WTC11 (cell line): ENCODE data around the gene XDH. TPM values are rescaled to one million over a fixed set of nuclear protein-coding genes. Genes with fewer than 3 reads are reported as not detected.

Source experiments
- ATAC-seq: fragments of 200-7000 bp; cut with Tn5 transposase; 2 replicates; pipeline ENCODE4 v1.10.0; 2021; ENCODE audit warnings: mild to moderate bottlenecking, moderate library complexity
- CTCF ChIA-PET: fragments of 300-600 bp; sonication (Branson Sonifier 250); formaldehyde crosslinking; loops from one replicate; lab custom pipeline; 2021; ENCODE audit warnings: antibody characterized with exemption; lab: Charles Lee
- POLR2A ChIA-PET: fragments of 350-600 bp; sonication (Branson Sonifier 250); formaldehyde crosslinking; loops from one replicate; lab custom pipeline; 2021; ENCODE audit warnings: antibody characterized with exemption; lab: Charles Lee
- DNase-seq: peaks from one replicate; pipeline ENCODE4 v3.0.0; 2021; ENCODE audit warnings: low spot score
- H3K27ac Mint-ChIP-seq: 2 replicates; pipeline ENCODE4 v1.8.0; 2021; ENCODE audit warnings: mixed read lengths
- H3K27me3 Mint-ChIP-seq: 2 replicates; pipeline ENCODE4 v1.8.0; 2021; ENCODE audit warnings: low read depth, mild to moderate bottlenecking, moderate library complexity, mixed read lengths
- H3K36me3 Mint-ChIP-seq: 2 replicates; pipeline ENCODE4 v1.8.0; 2021; ENCODE audit warnings: mixed read lengths
- H3K4me1 Mint-ChIP-seq: 2 replicates; pipeline ENCODE4 v1.8.0; 2022; ENCODE audit warnings: mixed read lengths
- H3K4me3 Mint-ChIP-seq: 2 replicates; pipeline ENCODE4 v1.8.0; 2021; ENCODE audit warnings: mild to moderate bottlenecking, moderate library complexity, mixed read lengths
- H3K9me3 Mint-ChIP-seq: 2 replicates; pipeline ENCODE4 v1.8.0; 2021; ENCODE audit warnings: mixed read lengths
- CREM ChIP-seq: sonication (generic); formaldehyde crosslinking; IDR thresholded peaks from 2 replicates; pipeline ENCODE4 v1.8.1; 2022; ENCODE audit warnings: mild to moderate bottlenecking, missing genetic modification reagents, moderate library complexity
- ESRRA ChIP-seq: sonication (generic); formaldehyde crosslinking; IDR thresholded peaks from 2 replicates; pipeline ENCODE4 v1.8.1; 2022; ENCODE audit warnings: mild to moderate bottlenecking, missing genetic modification reagents, borderline replicate concordance
- FOXJ3 ChIP-seq: sonication (generic); formaldehyde crosslinking; IDR thresholded peaks from 2 replicates; pipeline ENCODE4 v1.9.0; 2021; ENCODE audit warnings: missing genetic modification reagents, mild to moderate bottlenecking, borderline replicate concordance
- GABPB1 ChIP-seq: sonication (generic); formaldehyde crosslinking; IDR thresholded peaks from 2 replicates; pipeline ENCODE4 v1.8.1; 2023; ENCODE audit warnings: mild to moderate bottlenecking, missing genetic modification reagents
- JUN ChIP-seq: sonication (generic); formaldehyde crosslinking; IDR thresholded peaks from 2 replicates; pipeline ENCODE4 v1.8.0; 2023; ENCODE audit warnings: mild to moderate bottlenecking, missing genetic modification reagents
- NFYB ChIP-seq: sonication (generic); formaldehyde crosslinking; conservative IDR thresholded peaks from 2 replicates; pipeline ENCODE4 v1.8.0; 2022; ENCODE audit warnings: low read depth, missing genetic modification reagents
- NR3C1 ChIP-seq: sonication (generic); formaldehyde crosslinking; conservative IDR thresholded peaks from 2 replicates; pipeline ENCODE4 v1.8.1; 2023; ENCODE audit warnings: low read depth, mild to moderate bottlenecking, missing genetic modification reagents
- RELA ChIP-seq: sonication (generic); formaldehyde crosslinking; IDR thresholded peaks from 2 replicates; pipeline ENCODE4 v1.8.1; 2022; ENCODE audit warnings: missing genetic modification reagents, mild to moderate bottlenecking, borderline replicate concordance
- SP1 ChIP-seq: sonication (generic); formaldehyde crosslinking; conservative IDR thresholded peaks from 2 replicates; pipeline ENCODE4 v1.8.1; 2022; ENCODE audit warnings: missing genetic modification reagents
- TEAD4 ChIP-seq: sonication (generic); formaldehyde crosslinking; IDR thresholded peaks from 2 replicates; pipeline ENCODE4 v1.8.0; 2022; ENCODE audit warnings: mild to moderate bottlenecking, missing genetic modification reagents
- ZNF263 ChIP-seq: sonication (generic); formaldehyde crosslinking; IDR thresholded peaks from 2 replicates; pipeline ENCODE4 v1.8.1; 2022; ENCODE audit warnings: low read depth, mild to moderate bottlenecking, moderate library complexity, missing genetic modification reagents
- ZNF317 ChIP-seq: sonication (generic); formaldehyde crosslinking; IDR thresholded peaks from 2 replicates; pipeline ENCODE4 v1.8.1; 2023; ENCODE audit warnings: low read depth, mild to moderate bottlenecking, moderate library complexity, missing genetic modification reagents, borderline replicate concordance
- ZNF425 ChIP-seq: fragments of 250-450 bp; sonication (Bioruptor Pico); conservative IDR thresholded peaks from 2 replicates; pipeline ENCODE4 v1.9.0; 2021; ENCODE audit warnings: mild to moderate bottlenecking
- ZSCAN18 ChIP-seq: fragments of 250-450 bp; sonication (Bioruptor Pico); IDR thresholded peaks from 2 replicates; pipeline ENCODE4 v2.1.2; 2022; ENCODE audit warnings: mild to moderate bottlenecking, moderate library complexity
- total RNA-seq: library from RNA; stranded (reverse); gene quantifications from 3 replicates; pipeline ENCODE4 v1.2.3, GENCODE V29; 2021
- TF ChIP-seq, protein P1 (sequence below): sonication (generic); formaldehyde crosslinking; IDR thresholded peaks from 2 replicates; pipeline ENCODE4 v1.8.0; 2022; ENCODE audit warnings: mild to moderate bottlenecking, missing genetic modification reagents
- TF ChIP-seq, protein P2 (sequence below): sonication (generic); formaldehyde crosslinking; IDR thresholded peaks from 2 replicates; pipeline ENCODE4 v1.8.1; 2022; ENCODE audit warnings: mild to moderate bottlenecking, missing genetic modification reagents, moderate library complexity, borderline replicate concordance
- TF ChIP-seq, protein P3 (sequence below): sonication (generic); formaldehyde crosslinking; conservative IDR thresholded peaks from 2 replicates; pipeline ENCODE4 v1.8.1; 2022; ENCODE audit warnings: mild to moderate bottlenecking, missing genetic modification reagents
- TF ChIP-seq, protein P4 (sequence below): fragments of 250-450 bp; sonication (Bioruptor Pico); IDR thresholded peaks from 2 replicates; pipeline ENCODE4 v1.9.0; 2021; ENCODE audit warnings: mild to moderate bottlenecking
- TF ChIP-seq, protein P5 (sequence below): fragments of 250-450 bp; sonication (Bioruptor Pico); IDR thresholded peaks from 2 replicates; pipeline ENCODE4 v1.9.0; 2021; ENCODE audit warnings: moderate library complexity, mild to moderate bottlenecking, inconsistent platforms, borderline replicate concordance

XDH gene
- total RNA-seq, 1 experiment from 2014 or later = 3.0 TPM

GRCh38 chr2:31297751-31298150, 116.8 kb downstream of the XDH start:
- Mint-ChIP-seq H3K27ac (no peak overlapping the region), H3K4me1 (peaks cover 42% of the 10 kb centered on the region), H3K27me3 (0 out of 2 replicates have a peak, but pooled peaks cover 4% of the 10 kb centered on the region), H3K9me3 (peaks cover 3% of the 10 kb centered on the region; the same call in 1 of the 2 replicates), H3K4me3 (no peak overlapping the region), H3K36me3 (no peaks in the 10 kb centered on the region)
- ChIA-PET POLR2A (no interaction called here), CTCF (no interaction called here)
- no peak for DNase-seq
- no peak for ATAC-seq
- TF ChIP-seq, protein P1, sequence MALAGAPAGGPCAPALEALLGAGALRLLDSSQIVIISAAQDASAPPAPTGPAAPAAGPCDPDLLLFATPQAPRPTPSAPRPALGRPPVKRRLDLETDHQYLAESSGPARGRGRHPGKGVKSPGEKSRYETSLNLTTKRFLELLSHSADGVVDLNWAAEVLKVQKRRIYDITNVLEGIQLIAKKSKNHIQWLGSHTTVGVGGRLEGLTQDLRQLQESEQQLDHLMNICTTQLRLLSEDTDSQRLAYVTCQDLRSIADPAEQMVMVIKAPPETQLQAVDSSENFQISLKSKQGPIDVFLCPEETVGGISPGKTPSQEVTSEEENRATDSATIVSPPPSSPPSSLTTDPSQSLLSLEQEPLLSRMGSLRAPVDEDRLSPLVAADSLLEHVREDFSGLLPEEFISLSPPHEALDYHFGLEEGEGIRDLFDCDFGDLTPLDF (CRISPR knock-in tag) = no peak
- no peak for TF ChIP-seq ESRRA (CRISPR knock-in tag)
- no peak for TF ChIP-seq JUN (CRISPR knock-in tag)
- TF ChIP-seq SP1 = no peak
- TF ChIP-seq, protein P2, sequence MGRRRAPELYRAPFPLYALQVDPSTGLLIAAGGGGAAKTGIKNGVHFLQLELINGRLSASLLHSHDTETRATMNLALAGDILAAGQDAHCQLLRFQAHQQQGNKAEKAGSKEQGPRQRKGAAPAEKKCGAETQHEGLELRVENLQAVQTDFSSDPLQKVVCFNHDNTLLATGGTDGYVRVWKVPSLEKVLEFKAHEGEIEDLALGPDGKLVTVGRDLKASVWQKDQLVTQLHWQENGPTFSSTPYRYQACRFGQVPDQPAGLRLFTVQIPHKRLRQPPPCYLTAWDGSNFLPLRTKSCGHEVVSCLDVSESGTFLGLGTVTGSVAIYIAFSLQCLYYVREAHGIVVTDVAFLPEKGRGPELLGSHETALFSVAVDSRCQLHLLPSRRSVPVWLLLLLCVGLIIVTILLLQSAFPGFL (CRISPR knock-in tag) = no peak
- TF ChIP-seq GABPB1 = no peak
- TF ChIP-seq NFYB (CRISPR knock-in tag) = no peak
- TF ChIP-seq RELA (CRISPR knock-in tag) = no peak
- TF ChIP-seq NR3C1 (CRISPR knock-in tag) = no peak
- no peak for TF ChIP-seq TEAD4
- TF ChIP-seq FOXJ3 (CRISPR knock-in tag) = no peak
- no peak for TF ChIP-seq ZSCAN18
- TF ChIP-seq, protein P3, sequence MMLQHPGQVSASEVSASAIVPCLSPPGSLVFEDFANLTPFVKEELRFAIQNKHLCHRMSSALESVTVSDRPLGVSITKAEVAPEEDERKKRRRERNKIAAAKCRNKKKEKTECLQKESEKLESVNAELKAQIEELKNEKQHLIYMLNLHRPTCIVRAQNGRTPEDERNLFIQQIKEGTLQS (CRISPR knock-in tag) = no peak
- no peak for TF ChIP-seq ZNF317 (CRISPR knock-in tag)
- TF ChIP-seq, protein P4, sequence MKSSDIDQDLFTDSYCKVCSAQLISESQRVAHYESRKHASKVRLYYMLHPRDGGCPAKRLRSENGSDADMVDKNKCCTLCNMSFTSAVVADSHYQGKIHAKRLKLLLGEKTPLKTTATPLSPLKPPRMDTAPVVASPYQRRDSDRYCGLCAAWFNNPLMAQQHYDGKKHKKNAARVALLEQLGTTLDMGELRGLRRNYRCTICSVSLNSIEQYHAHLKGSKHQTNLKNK (CRISPR knock-in tag) = no peak
- TF ChIP-seq ZNF263 (CRISPR knock-in tag) = no peak
- TF ChIP-seq ZNF425 (CRISPR knock-in tag) = no peak
- TF ChIP-seq CREM = no peak
- TF ChIP-seq, protein P5, sequence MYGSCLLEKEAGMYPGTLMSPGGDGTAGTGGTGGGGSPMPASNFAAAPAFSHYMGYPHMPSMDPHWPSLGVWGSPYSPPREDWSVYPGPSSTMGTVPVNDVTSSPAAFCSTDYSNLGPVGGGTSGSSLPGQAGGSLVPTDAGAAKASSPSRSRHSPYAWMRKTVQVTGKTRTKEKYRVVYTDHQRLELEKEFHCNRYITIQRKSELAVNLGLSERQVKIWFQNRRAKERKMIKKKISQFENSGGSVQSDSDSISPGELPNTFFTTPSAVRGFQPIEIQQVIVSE (CRISPR knock-in tag) = no peak
